Panc1 (cell line): ENCODE results near the gene PTDSS2. TPM values are rescaled to one million over a fixed set of nuclear protein-coding genes. Genes with fewer than 3 reads are reported as not detected.

Experiments
- ATAC-seq: fragments of 200-7000 bp; cut with Tn5 transposase; 2 replicates; pipeline ENCODE4 v1.9.1; 2020; ENCODE audit warnings: mild to moderate bottlenecking, moderate library complexity
- BruUV-seq: library from RNA; stranded (reverse); fragments of 400-500 nt; replicated peaks from 2 replicates; lab custom pipeline; 2021; lab: Mats Ljungman, UMichigan
- CTCF ChIA-PET: fragments of 300-600 bp; sonication (Branson Sonifier 250); formaldehyde crosslinking; loops from one replicate; lab custom pipeline; 2022; ENCODE audit warnings: antibody characterized with exemption; lab: Charles Lee
- POLR2A ChIA-PET: fragments of 300-600 bp; sonication (Branson Sonifier 250); formaldehyde crosslinking; loops from one replicate; lab custom pipeline; 2022; ENCODE audit warnings: antibody characterized with exemption; lab: Charles Lee
- DNase-seq: peaks from one replicate; pipeline ENCODE4 v3.0.0-alpha.2; 2010; ENCODE audit warnings: low read depth, low spot score
- H3K27ac ChIP-seq: 2 replicates; pipeline ENCODE4 v1.5.1; 2011; ENCODE audit warnings: mild to moderate bottlenecking, low read length, inconsistent platforms
- H3K27me3 ChIP-seq: fragments of 200-500 bp; sonication (Bioruptor generic); 2 replicates; pipeline ENCODE4 v1.6.0; 2014; ENCODE audit warnings: low read length, inconsistent platforms; ENCODE audit not compliant: control insufficient read depth, insufficient read depth
- H3K36me3 ChIP-seq: fragments of 200-500 bp; sonication (Bioruptor generic); 2 replicates; pipeline ENCODE4 v1.5.1; 2014; ENCODE audit warnings: inconsistent platforms, mild to moderate bottlenecking, low read length, moderate library complexity; ENCODE audit not compliant: control insufficient read depth, insufficient read depth
- H3K4me1 ChIP-seq: 2 replicates; pipeline ENCODE4 v1.5.1; 2011; ENCODE audit warnings: inconsistent platforms, mild to moderate bottlenecking, low read length, moderate library complexity; ENCODE audit not compliant: control insufficient read depth, insufficient read depth
- H3K4me3 ChIP-seq, 2 experiments: 2 replicates each; pipeline ENCODE4 v1.5.1; 2011 to 2012; ENCODE audit warnings: low read depth in 2 of 2, low read length in 2 of 2, mild to moderate bottlenecking in 2 of 2, inconsistent platforms in 1 of 2, moderate library complexity in 1 of 2
- H3K9me3 ChIP-seq: fragments of 200-500 bp; sonication (Bioruptor generic); 2 replicates; pipeline ENCODE4 v1.5.1; 2014; ENCODE audit warnings: low read depth, mild to moderate bottlenecking, inconsistent platforms, low read length, moderate library complexity; ENCODE audit not compliant: control insufficient read depth, insufficient read depth
- CTCF ChIP-seq: fragments of 450-650 bp; IDR thresholded peaks from 2 replicates; pipeline ENCODE4 v1.5.1; 2017; ENCODE audit warnings: mild to moderate bottlenecking
- POLR2AphosphoS5 ChIP-seq: IDR thresholded peaks from 2 replicates; pipeline ENCODE4 v1.6.1; 2012; ENCODE audit warnings: mild to moderate bottlenecking, low read depth, low read length, moderate library complexity
- REST ChIP-seq, 2 experiments: IDR thresholded peaks; 2 replicates each; pipeline ENCODE4 v1.6.1; 2011 to 2012; ENCODE audit warnings: low read depth in 2 of 2, control low read depth in 1 of 2, low read length in 1 of 2, mild to moderate bottlenecking in 1 of 2, moderate library complexity in 1 of 2; ENCODE audit not compliant: insufficient read depth in 1 of 2
- SIN3A ChIP-seq: IDR thresholded peaks from 2 replicates; pipeline ENCODE4 v1.6.1; 2012; ENCODE audit warnings: low read depth, mild to moderate bottlenecking, low read length, moderate library complexity, borderline replicate concordance; ENCODE audit not compliant: insufficient read depth
- TCF7L2 ChIP-seq: IDR thresholded peaks from 2 replicates; pipeline ENCODE4 v1.6.1; 2011; ENCODE audit warnings: mild to moderate bottlenecking, low read depth, low read length, inconsistent platforms
- in situ Hi-C: cut with HindIII; loops from 2 replicates; pipeline ENCODE4 v1.10.0; 2016; ENCODE audit warnings: low sequenced_read_pairs, low pct_unique_long_range_greater_than_20kb
- intact Hi-C: fragments of 100-400 bp; cut with micrococcal nuclease; formaldehyde crosslinking; loops from one replicate; pipeline ENCODE4 v1.10.0; 2022; ENCODE audit not compliant: unreplicated experiment
- total RNA-seq: library from RNA; stranded (reverse); gene quantifications from one replicate; pipeline ENCODE4 v1.2.1, GENCODE V29; 2021; ENCODE audit not compliant: unreplicated experiment

The PTDSS2 gene
- total RNA-seq, 1 experiment from 2014 or later, result 103 TPM

- no peaks in the 10 kb centered on the region for H3K9me3 ChIP-seq
- H3K4me1 ChIP-seq, result no peaks in the 10 kb centered on the region
- DNase-seq (no peak), ATAC-seq (no peak)
- in situ Hi-C loops (no loop called here), intact Hi-C loops (no loop called here)
- no peak overlapping the region for H3K27ac ChIP-seq
- no peaks in the 10 kb centered on the region for H3K27me3 ChIP-seq
- no peaks in the 10 kb centered on the region for H3K36me3 ChIP-seq
- no TSS peak for BruUV-seq
- ChIA-PET POLR2A (no interaction called here), CTCF (no interaction called here)
- no peak for TF ChIP-seq REST (IDR thresholded peaks at IDR 0.05; ENCODE audit: insufficient read depth in 1 of 2, low read depth in 2 of 2, low read length in 1 of 2)
- no peak for TF ChIP-seq TCF7L2
- no peak for TF ChIP-seq CTCF
- TF ChIP-seq SIN3A, result no peak
- TF ChIP-seq POLR2AphosphoS5, result no peak
- H3K4me3 ChIP-seq, result no peak overlapping the region
Observed at GRCh38 chr11:475941-476340, 25.9 kb downstream of the PTDSS2 start.

DNA sequence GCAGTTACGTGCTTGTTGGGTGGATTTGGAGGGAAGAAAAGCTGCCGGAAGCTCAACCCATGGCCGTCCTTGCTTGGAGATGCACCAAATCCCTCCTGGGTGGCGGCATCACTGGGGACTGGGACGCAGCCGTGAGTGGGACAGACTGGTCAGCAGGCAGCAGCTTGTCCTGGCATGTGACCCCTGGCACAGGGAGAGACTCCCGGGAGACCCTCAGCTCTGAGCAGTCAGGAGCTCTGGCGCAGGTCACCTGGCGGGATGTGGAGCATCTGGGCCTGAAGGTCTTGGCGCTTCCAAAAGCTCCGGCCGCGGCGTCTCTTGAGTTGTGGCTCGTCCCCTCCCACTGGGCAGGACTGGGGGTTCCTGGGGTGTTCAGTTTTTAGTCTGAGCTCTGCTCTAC lies 26.3 kb downstream of the PTDSS2 start:
- H3K4me3 ChIP-seq, result no peak overlapping the region
- BruUV-seq, result no TSS peak
- ATAC-seq, result no peak
- TF ChIP-seq POLR2AphosphoS5 (no peak), CTCF (no peak), TCF7L2 (no peak), REST (IDR thresholded peaks at IDR 0.05; ENCODE audit: insufficient read depth in 1 of 2, low read depth in 2 of 2, low read length in 1 of 2) (no peak), SIN3A (no peak)
- in situ Hi-C loops (no loop called here), intact Hi-C loops (no loop called here)
- DNase-seq, result no peak
- ChIA-PET POLR2A (no interaction called here), CTCF (no interaction called here)
- H3K9me3 ChIP-seq, result no peaks in the 10 kb centered on the region
- H3K4me1 ChIP-seq, result no peaks in the 10 kb centered on the region
- H3K27ac ChIP-seq, result no peak overlapping the region
- no peaks in the 10 kb centered on the region for H3K27me3 ChIP-seq
- no peaks in the 10 kb centered on the region for H3K36me3 ChIP-seq
